Ishikawa (cell line): Measurements from ENCODE around the gene RIC8B.

Source experiments
- CEBPB ChIP-seq: IDR thresholded peaks from 2 replicates; pipeline ENCODE4 v1.6.1; 2012
- CREB1 ChIP-seq: IDR thresholded peaks from 2 replicates; pipeline ENCODE4 v1.6.1; 2012; ENCODE audit warnings: low read depth
- EGR1 ChIP-seq: IDR thresholded peaks from 2 replicates; pipeline ENCODE4 v1.6.1; 2012
- EP300 ChIP-seq: IDR thresholded peaks from 2 replicates; pipeline ENCODE4 v1.6.1; 2012; ENCODE audit warnings: borderline replicate concordance
- FOXM1 ChIP-seq: IDR thresholded peaks from 2 replicates; pipeline ENCODE4 v1.6.1; 2012; ENCODE audit warnings: low read depth, borderline replicate concordance
- MAX ChIP-seq: IDR thresholded peaks from 2 replicates; pipeline ENCODE4 v1.6.1; 2012
- NFIC ChIP-seq: IDR thresholded peaks from 2 replicates; pipeline ENCODE4 v1.6.1; 2012
- RAD21 ChIP-seq: IDR thresholded peaks from 2 replicates; pipeline ENCODE4 v1.6.1; 2012; ENCODE audit warnings: low read depth
- REST ChIP-seq: IDR thresholded peaks from 2 replicates; pipeline ENCODE4 v1.6.1; 2012; ENCODE audit warnings: low read depth, mild to moderate bottlenecking
- TAF1 ChIP-seq: IDR thresholded peaks from 2 replicates; pipeline ENCODE4 v1.6.1; 2012; ENCODE audit warnings: low read depth, mild to moderate bottlenecking
- TCF12 ChIP-seq: IDR thresholded peaks from 2 replicates; pipeline ENCODE4 v1.6.1; 2012; ENCODE audit warnings: low read depth
- TEAD4 ChIP-seq: IDR thresholded peaks from 2 replicates; pipeline ENCODE4 v1.6.1; 2012
- USF1 ChIP-seq: IDR thresholded peaks from 2 replicates; pipeline ENCODE4 v1.6.1; 2012
- YY1 ChIP-seq: IDR thresholded peaks from 2 replicates; pipeline ENCODE4 v1.6.1; 2012; ENCODE audit warnings: low read depth
- ZBTB7A ChIP-seq: IDR thresholded peaks from 2 replicates; pipeline ENCODE4 v1.6.1; 2012; ENCODE audit warnings: low read depth

RIC8B gene

GRCh38 chr12:106740818-106741217 is 33.7 kb upstream of the RIC8B start:
- TF ChIP-seq TAF1 (no peak), YY1 (no peak), NFIC (no peak), EP300 (no peak), MAX (no peak)

GRCh38 chr12:106741247-106741646 is 33.2 kb upstream of the RIC8B start:
- TF ChIP-seq ZBTB7A (no peak), NFIC (no peak)

- TF ChIP-seq ZBTB7A: no peak
- TF ChIP-seq CREB1: no peak
- no peak for TF ChIP-seq NFIC
- TF ChIP-seq USF1: no peak
- no peak for TF ChIP-seq RAD21
- TF ChIP-seq FOXM1: no peak
- TF ChIP-seq EP300: no peak
- TF ChIP-seq YY1: no peak
- TF ChIP-seq MAX: no peak
- TF ChIP-seq CEBPB: no peak
- TF ChIP-seq TAF1: no peak
Measured at GRCh38 chr12:106743270-106743988, 31.1 kb upstream of the RIC8B start.

- TF ChIP-seq CEBPB (no peak), NFIC (no peak), EGR1 (no peak), REST (no peak), RAD21 (no peak), ZBTB7A (no peak), CREB1 (no peak), TEAD4 (no peak), YY1 (no peak), FOXM1 (no peak)
Measured at GRCh38 chr12:106744600-106744999, 29.9 kb upstream of the RIC8B start.

- TF ChIP-seq EP300 (no peak), MAX (no peak), TEAD4 (no peak), FOXM1 (no peak), CREB1 (no peak), REST (no peak), ZBTB7A (no peak), USF1 (no peak), TAF1 (no peak), TCF12 (no peak), EGR1 (no peak), NFIC (no peak), CEBPB (no peak)
Measured at GRCh38 chr12:106745181-106745745, 29.2 kb upstream of the RIC8B start.

- no peak for TF ChIP-seq YY1
Measured at GRCh38 chr12:106747973-106748436, 26.5 kb upstream of the RIC8B start.

- no peak for TF ChIP-seq CREB1
- TF ChIP-seq MAX: no peak
- no peak for TF ChIP-seq EGR1
- TF ChIP-seq TEAD4: no peak
- no peak for TF ChIP-seq NFIC
Measured at GRCh38 chr12:106750524-106750923, 24.0 kb upstream of the RIC8B start.
